ENCODE measurements around the gene MTCH2.
A peak's percentile ranks its signal among the peaks of the same experiment; 100 is the strongest.

Gene MTCH2

GRCh38 chr11:47603295-47603694 is 39.1 kb downstream of the MTCH2 start:
- Histone ChIP-seq H3K36me3 (ENCODE audit: insufficient read depth, low read depth, low read length) (no peaks in the 10 kb centered on the region), H3K27me3 (ENCODE audit: insufficient read depth, low read length) (no peaks in the 10 kb centered on the region), H3K9me3 (ENCODE audit: insufficient read depth, low read depth, low read length) (no peaks in the 10 kb centered on the region), H3K9ac (ENCODE audit: low read depth, low read length) (no peak overlapping the region), H3K4me3 (ENCODE audit: low read length) (no peak overlapping the region), H3K4me1 (ENCODE audit: insufficient read depth, low read length) (no peaks in the 10 kb centered on the region; the same call in 1 of the 2 replicates), H3K27ac (ENCODE audit: low read length) (no peak overlapping the region)

- Histone ChIP-seq H3K4me1 (ENCODE audit: insufficient read depth, low read length) (no peaks in the 10 kb centered on the region; the same call in 1 of the 2 replicates), H3K27ac (ENCODE audit: low read length) (no peak overlapping the region), H3K9ac (ENCODE audit: low read depth, low read length) (no peak overlapping the region), H3K36me3 (ENCODE audit: insufficient read depth, low read depth, low read length) (no peaks in the 10 kb centered on the region), H3K4me3 (ENCODE audit: low read length) (no peak overlapping the region), H3K9me3 (ENCODE audit: insufficient read depth, low read depth, low read length) (no peaks in the 10 kb centered on the region), H3K27me3 (ENCODE audit: insufficient read depth, low read length) (peaks cover 12% of the 10 kb centered on the region)
These were observed 42.5 kb downstream of the MTCH2 start for GRCh38 chr11:47599902-47600301.

- H3K27me3 ChIP-seq (ENCODE audit: insufficient read depth, low read length) = peaks cover 42% of the 10 kb centered on the region
- no peak overlapping the region for H3K27ac ChIP-seq (ENCODE audit: low read length)
- no peak overlapping the region for H3K4me3 ChIP-seq (ENCODE audit: low read length)
These were observed 46.4 kb downstream of the MTCH2 start for GRCh38 chr11:47595967-47596366.

GRCh38 chr11:47595029-47595428 is 47.3 kb downstream of the MTCH2 start:
- H3K4me1 ChIP-seq (ENCODE audit: insufficient read depth, low read length) = peaks cover 8% of the 10 kb centered on the region; the same call in 1 of the 2 replicates
- no peaks in the 10 kb centered on the region for H3K9me3 ChIP-seq (ENCODE audit: insufficient read depth, low read depth, low read length)
- no peaks in the 10 kb centered on the region for H3K36me3 ChIP-seq (ENCODE audit: insufficient read depth, low read depth, low read length)
- H3K9ac ChIP-seq (ENCODE audit: low read depth, low read length) = no peak overlapping the region
- H3K27me3 ChIP-seq (ENCODE audit: insufficient read depth, low read length) = peaks cover 42% of the 10 kb centered on the region
- H3K4me3 ChIP-seq (ENCODE audit: low read length) = peak overlapping the region; percentile 78; the same call in 1 of the 2 replicates
- no peak overlapping the region for H3K27ac ChIP-seq (ENCODE audit: low read length)

More at GRCh38 chr11:47595967-47596366, 46.4 kb downstream of the MTCH2 start:
- Histone ChIP-seq H3K36me3 (ENCODE audit: insufficient read depth, low read depth, low read length) (no peaks in the 10 kb centered on the region), H3K9ac (ENCODE audit: low read depth, low read length) (no peak overlapping the region), H3K4me1 (ENCODE audit: insufficient read depth, low read length) (peaks cover 8% of the 10 kb centered on the region; the same call in 1 of the 2 replicates), H3K9me3 (ENCODE audit: insufficient read depth, low read depth, low read length) (no peaks in the 10 kb centered on the region)

GRCh38 chr11:47593934-47594855 is 48.2 kb downstream of the MTCH2 start, which contains the start of gene C1QTNF4:
TSS of gene C1QTNF4 (minus strand) at chr11:47594411. CDS start at chr11:47590810, 3,601 bp downstream.
- Histone ChIP-seq H3K4me3 (ENCODE audit: low read length) (peak within 1 kb of the TSS; percentile 78), H3K36me3 (ENCODE audit: insufficient read depth, low read depth, low read length) (no peaks in the 10 kb centered on the region), H3K4me1 (ENCODE audit: insufficient read depth, low read length) (peaks cover 8% of the 10 kb centered on the region; the same call in 1 of the 2 replicates), H3K27ac (ENCODE audit: low read length) (no peak within 1 kb of the TSS), H3K9me3 (ENCODE audit: insufficient read depth, low read depth, low read length) (no peaks in the 10 kb centered on the region), H3K9ac (ENCODE audit: low read depth, low read length) (peak within 1 kb of the TSS; percentile 26; the same call in 1 of the 2 replicates), H3K27me3 (ENCODE audit: insufficient read depth, low read length) (peaks cover 42% of the 10 kb centered on the region)

- H3K9ac ChIP-seq (ENCODE audit: low read depth, low read length) = peak overlapping the region; percentile 26; the same call in 1 of the 2 replicates
- H3K36me3 ChIP-seq (ENCODE audit: insufficient read depth, low read depth, low read length) = no peaks in the 10 kb centered on the region
- peak overlapping the region; percentile 78 for H3K4me3 ChIP-seq (ENCODE audit: low read length)
- peaks cover 8% of the 10 kb centered on the region; the same call in 1 of the 2 replicates for H3K4me1 ChIP-seq (ENCODE audit: insufficient read depth, low read length)
- H3K27ac ChIP-seq (ENCODE audit: low read length) = no peak overlapping the region
- H3K27me3 ChIP-seq (ENCODE audit: insufficient read depth, low read length) = peaks cover 42% of the 10 kb centered on the region
- H3K9me3 ChIP-seq (ENCODE audit: insufficient read depth, low read depth, low read length) = no peaks in the 10 kb centered on the region
These were observed 48.8 kb downstream of the MTCH2 start for GRCh38 chr11:47593492-47593933.

GRCh38 chr11:47592970-47593369 is 49.4 kb downstream of the MTCH2 start:
- peaks cover 8% of the 10 kb centered on the region; the same call in 1 of the 2 replicates for H3K4me1 ChIP-seq (ENCODE audit: insufficient read depth, low read length)
- no peak overlapping the region for H3K9ac ChIP-seq (ENCODE audit: low read depth, low read length)
- H3K4me3 ChIP-seq (ENCODE audit: low read length) = peak overlapping the region; percentile 78; the same call in 1 of the 2 replicates
- H3K9me3 ChIP-seq (ENCODE audit: insufficient read depth, low read depth, low read length) = no peaks in the 10 kb centered on the region
- peaks cover 42% of the 10 kb centered on the region for H3K27me3 ChIP-seq (ENCODE audit: insufficient read depth, low read length)
- H3K27ac ChIP-seq (ENCODE audit: low read length) = no peak overlapping the region
- H3K36me3 ChIP-seq (ENCODE audit: insufficient read depth, low read depth, low read length) = no peaks in the 10 kb centered on the region

GRCh38 chr11:47592251-47592650 is 50.1 kb downstream of the MTCH2 start:
- H3K27ac ChIP-seq (ENCODE audit: low read length) = no peak overlapping the region
- no peak overlapping the region for H3K9ac ChIP-seq (ENCODE audit: low read depth, low read length)
- H3K4me1 ChIP-seq (ENCODE audit: insufficient read depth, low read length) = peaks cover 8% of the 10 kb centered on the region; the same call in 1 of the 2 replicates
- H3K4me3 ChIP-seq (ENCODE audit: low read length) = no peak overlapping the region
- no peaks in the 10 kb centered on the region for H3K36me3 ChIP-seq (ENCODE audit: insufficient read depth, low read depth, low read length)
- no peaks in the 10 kb centered on the region for H3K9me3 ChIP-seq (ENCODE audit: insufficient read depth, low read depth, low read length)
- peaks cover 42% of the 10 kb centered on the region for H3K27me3 ChIP-seq (ENCODE audit: insufficient read depth, low read length)

- Histone ChIP-seq H3K27ac (ENCODE audit: low read length) (no peak overlapping the region), H3K36me3 (ENCODE audit: insufficient read depth, low read depth, low read length) (no peaks in the 10 kb centered on the region), H3K9me3 (ENCODE audit: insufficient read depth, low read depth, low read length) (no peaks in the 10 kb centered on the region), H3K27me3 (ENCODE audit: insufficient read depth, low read length) (peaks cover 42% of the 10 kb centered on the region), H3K4me3 (ENCODE audit: low read length) (no peak overlapping the region), H3K4me1 (ENCODE audit: insufficient read depth, low read length) (peaks cover 8% of the 10 kb centered on the region; the same call in 1 of the 2 replicates), H3K9ac (ENCODE audit: low read depth, low read length) (no peak overlapping the region)
These were observed 50.6 kb downstream of the MTCH2 start for GRCh38 chr11:47591764-47592163.

GRCh38 chr11:47589977-47590861 is 52.1 kb downstream of the MTCH2 start:
- H3K4me1 ChIP-seq (ENCODE audit: insufficient read depth, low read length) = peaks cover 8% of the 10 kb centered on the region; the same call in 1 of the 2 replicates
- H3K27me3 ChIP-seq (ENCODE audit: insufficient read depth, low read length) = peaks cover 34% of the 10 kb centered on the region
- no peaks in the 10 kb centered on the region; the same call in 1 of the 2 replicates for H3K36me3 ChIP-seq (ENCODE audit: insufficient read depth, low read depth, low read length)
- H3K9me3 ChIP-seq (ENCODE audit: insufficient read depth, low read depth, low read length) = no peaks in the 10 kb centered on the region
- H3K9ac ChIP-seq (ENCODE audit: low read depth, low read length) = no peak overlapping the region
- H3K27ac ChIP-seq (ENCODE audit: low read length) = no peak overlapping the region
- H3K4me3 ChIP-seq (ENCODE audit: low read length) = no peak overlapping the region

GRCh38 chr11:47589584-47589976 is 52.8 kb downstream of the MTCH2 start:
- no peak overlapping the region for H3K27ac ChIP-seq (ENCODE audit: low read length)
- H3K9ac ChIP-seq (ENCODE audit: low read depth, low read length) = no peak overlapping the region
- no peaks in the 10 kb centered on the region; the same call in 1 of the 2 replicates for H3K36me3 ChIP-seq (ENCODE audit: insufficient read depth, low read depth, low read length)
- no peaks in the 10 kb centered on the region for H3K9me3 ChIP-seq (ENCODE audit: insufficient read depth, low read depth, low read length)
- H3K27me3 ChIP-seq (ENCODE audit: insufficient read depth, low read length) = peaks cover 27% of the 10 kb centered on the region
- H3K4me3 ChIP-seq (ENCODE audit: low read length) = no peak overlapping the region
- peaks cover 6% of the 10 kb centered on the region; the same call in 1 of the 2 replicates for H3K4me1 ChIP-seq (ENCODE audit: insufficient read depth, low read length)

Measured in iPS-20b (cell line).